HEK293 (cell line): Measurements from ENCODE around the gene FNIP1.

Experiments used
- HOXD13 ChIP-seq: sonication (generic); formaldehyde crosslinking; IDR thresholded peaks from 2 replicates; pipeline ENCODE4 v1.8.0; 2022; ENCODE audit warnings: missing genetic modification reagents, borderline replicate concordance
- TRIM28 ChIP-seq: IDR thresholded peaks from 2 replicates; pipeline ENCODE4 v1.6.1; 2011; ENCODE audit warnings: low read length, control low read depth, borderline replicate concordance
- ZBTB48 ChIP-seq: fragments of 450-650 bp; formaldehyde crosslinking; IDR thresholded peaks from 2 replicates; pipeline ENCODE4 v1.5.1; 2016; ENCODE audit warnings: missing biosample characterization, missing genetic modification characterization
- ZFP69B ChIP-seq: fragments of 450-650 bp; formaldehyde crosslinking; IDR thresholded peaks from 2 replicates; pipeline ENCODE4 v1.5.1; 2016; ENCODE audit warnings: missing biosample characterization, missing genetic modification characterization
- ZNF37A ChIP-seq: fragments of 450-650 bp; IDR thresholded peaks from 2 replicates; pipeline ENCODE4 v1.5.1; 2018; ENCODE audit warnings: missing biosample characterization, missing genetic modification characterization
- ZNF76 ChIP-seq: fragments of 450-650 bp; formaldehyde crosslinking; IDR thresholded peaks from 2 replicates; pipeline ENCODE4; 2016; ENCODE audit warnings: low read depth, missing biosample characterization, missing genetic modification characterization, borderline replicate concordance
- TF ChIP-seq, protein P1 (sequence below): fragments of 450-650 bp; formaldehyde crosslinking; IDR thresholded peaks from 2 replicates; pipeline ENCODE4 v1.5.1; 2016; ENCODE audit warnings: missing biosample characterization, missing genetic modification characterization
- TF ChIP-seq, protein P2 (sequence below): fragments of 450-650 bp; formaldehyde crosslinking; IDR thresholded peaks from 2 replicates; pipeline ENCODE4 v1.5.1; 2016; ENCODE audit warnings: missing biosample characterization, missing genetic modification characterization

DNA sequence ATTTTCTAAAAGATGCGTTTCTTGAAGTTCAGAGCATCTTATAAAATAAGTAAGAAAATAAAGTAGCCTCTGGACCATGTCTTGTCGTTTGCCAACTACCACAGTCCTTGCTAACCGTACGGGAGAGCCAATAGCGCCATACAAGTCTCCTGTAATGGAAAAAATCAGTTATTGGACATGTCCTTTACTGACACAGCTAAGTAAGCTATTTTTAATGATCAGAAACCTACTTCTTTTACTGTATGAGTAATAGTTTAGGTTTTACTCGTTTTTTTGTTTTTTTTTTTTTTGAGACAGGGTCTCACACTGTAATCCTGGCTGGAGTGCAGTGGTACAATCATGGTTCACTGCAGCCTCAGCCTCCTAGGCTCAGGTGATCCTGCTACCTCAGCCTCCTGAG lies 124.0 kb downstream of the FNIP1 start:
- no peak for TF ChIP-seq ZNF37A (tag by site-specific recombination)
- TF ChIP-seq, protein P1, sequence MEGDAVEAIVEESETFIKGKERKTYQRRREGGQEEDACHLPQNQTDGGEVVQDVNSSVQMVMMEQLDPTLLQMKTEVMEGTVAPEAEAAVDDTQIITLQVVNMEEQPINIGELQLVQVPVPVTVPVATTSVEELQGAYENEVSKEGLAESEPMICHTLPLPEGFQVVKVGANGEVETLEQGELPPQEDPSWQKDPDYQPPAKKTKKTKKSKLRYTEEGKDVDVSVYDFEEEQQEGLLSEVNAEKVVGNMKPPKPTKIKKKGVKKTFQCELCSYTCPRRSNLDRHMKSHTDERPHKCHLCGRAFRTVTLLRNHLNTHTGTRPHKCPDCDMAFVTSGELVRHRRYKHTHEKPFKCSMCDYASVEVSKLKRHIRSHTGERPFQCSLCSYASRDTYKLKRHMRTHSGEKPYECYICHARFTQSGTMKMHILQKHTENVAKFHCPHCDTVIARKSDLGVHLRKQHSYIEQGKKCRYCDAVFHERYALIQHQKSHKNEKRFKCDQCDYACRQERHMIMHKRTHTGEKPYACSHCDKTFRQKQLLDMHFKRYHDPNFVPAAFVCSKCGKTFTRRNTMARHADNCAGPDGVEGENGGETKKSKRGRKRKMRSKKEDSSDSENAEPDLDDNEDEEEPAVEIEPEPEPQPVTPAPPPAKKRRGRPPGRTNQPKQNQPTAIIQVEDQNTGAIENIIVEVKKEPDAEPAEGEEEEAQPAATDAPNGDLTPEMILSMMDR (tag by site-specific recombination) = no peak
- TF ChIP-seq HOXD13 (CRISPR knock-in tag) = no peak
- TF ChIP-seq ZFP69B (tag by site-specific recombination) = no peak
- no peak for TF ChIP-seq ZNF76 (tag by site-specific recombination)
- no peak for TF ChIP-seq TRIM28
- TF ChIP-seq, protein P2, sequence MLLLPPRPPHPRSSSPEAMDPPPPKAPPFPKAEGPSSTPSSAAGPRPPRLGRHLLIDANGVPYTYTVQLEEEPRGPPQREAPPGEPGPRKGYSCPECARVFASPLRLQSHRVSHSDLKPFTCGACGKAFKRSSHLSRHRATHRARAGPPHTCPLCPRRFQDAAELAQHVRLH (tag by site-specific recombination) = no peak
- TF ChIP-seq ZBTB48 (tag by site-specific recombination) = no peak
